GM06990 (cell line): ENCODE measurements around the gene ANXA2R.

Source experiments
- DNase-seq: peaks from one replicate; pipeline ENCODE4 v3.0.0-alpha.2; 2011; ENCODE audit not compliant: insufficient read length; ENCODE audit errors: extremely low read depth
- H3K27me3 ChIP-seq: replicated peaks from 2 replicates; pipeline ENCODE4 v1.6.0; 2011; ENCODE audit warnings: low read length; ENCODE audit not compliant: control insufficient read depth, insufficient read depth
- H3K36me3 ChIP-seq: 2 replicates; pipeline ENCODE4 v1.5.1; 2011; ENCODE audit warnings: low read length; ENCODE audit not compliant: control insufficient read depth, insufficient read depth
- H3K4me3 ChIP-seq: replicated peaks from 2 replicates; pipeline ENCODE4 v1.5.1; 2011; ENCODE audit warnings: low read depth, mild to moderate bottlenecking, control low read depth, low read length
- TF ChIP-seq, protein P1 (sequence below): IDR thresholded peaks from 2 replicates; pipeline ENCODE4 v1.5.1; 2011; ENCODE audit warnings: low read length, control low read depth, mild to moderate bottlenecking, inconsistent platforms; ENCODE audit not compliant: insufficient read depth, poor library complexity, severe bottlenecking

Gene ANXA2R

GRCh38 chr5:43044181-43044914 is 4.2 kb upstream of the ANXA2R start:
- H3K27me3 ChIP-seq, result no peaks in the 10 kb centered on the region
- TF ChIP-seq, protein P1, sequence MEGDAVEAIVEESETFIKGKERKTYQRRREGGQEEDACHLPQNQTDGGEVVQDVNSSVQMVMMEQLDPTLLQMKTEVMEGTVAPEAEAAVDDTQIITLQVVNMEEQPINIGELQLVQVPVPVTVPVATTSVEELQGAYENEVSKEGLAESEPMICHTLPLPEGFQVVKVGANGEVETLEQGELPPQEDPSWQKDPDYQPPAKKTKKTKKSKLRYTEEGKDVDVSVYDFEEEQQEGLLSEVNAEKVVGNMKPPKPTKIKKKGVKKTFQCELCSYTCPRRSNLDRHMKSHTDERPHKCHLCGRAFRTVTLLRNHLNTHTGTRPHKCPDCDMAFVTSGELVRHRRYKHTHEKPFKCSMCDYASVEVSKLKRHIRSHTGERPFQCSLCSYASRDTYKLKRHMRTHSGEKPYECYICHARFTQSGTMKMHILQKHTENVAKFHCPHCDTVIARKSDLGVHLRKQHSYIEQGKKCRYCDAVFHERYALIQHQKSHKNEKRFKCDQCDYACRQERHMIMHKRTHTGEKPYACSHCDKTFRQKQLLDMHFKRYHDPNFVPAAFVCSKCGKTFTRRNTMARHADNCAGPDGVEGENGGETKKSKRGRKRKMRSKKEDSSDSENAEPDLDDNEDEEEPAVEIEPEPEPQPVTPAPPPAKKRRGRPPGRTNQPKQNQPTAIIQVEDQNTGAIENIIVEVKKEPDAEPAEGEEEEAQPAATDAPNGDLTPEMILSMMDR, result no peak
- no peak overlapping the region for H3K4me3 ChIP-seq
- no peak for DNase-seq
- no peaks in the 10 kb centered on the region for H3K36me3 ChIP-seq

DNA sequence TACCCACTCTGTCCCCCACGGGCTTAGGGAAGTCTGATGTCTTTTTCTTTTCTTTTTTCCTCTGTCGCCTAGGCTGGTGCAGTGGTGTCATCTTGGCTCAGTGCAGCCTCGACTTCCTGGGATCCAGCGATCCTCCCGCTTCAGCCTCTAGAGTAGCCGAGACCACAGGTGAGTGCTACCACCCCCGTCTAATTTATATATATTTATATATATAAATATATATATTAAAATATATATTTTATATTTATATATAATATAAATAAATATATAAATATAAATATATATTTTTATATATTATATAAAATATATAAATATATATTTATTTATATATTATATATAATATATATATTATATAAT is 3.3 kb upstream of the ANXA2R start:
- no peaks in the 10 kb centered on the region for H3K27me3 ChIP-seq
- no peaks in the 10 kb centered on the region for H3K36me3 ChIP-seq
- DNase-seq, result no peak
- H3K4me3 ChIP-seq, result peak overlapping the region; percentile 65
- TF ChIP-seq, protein P1, result no peak

DNA sequence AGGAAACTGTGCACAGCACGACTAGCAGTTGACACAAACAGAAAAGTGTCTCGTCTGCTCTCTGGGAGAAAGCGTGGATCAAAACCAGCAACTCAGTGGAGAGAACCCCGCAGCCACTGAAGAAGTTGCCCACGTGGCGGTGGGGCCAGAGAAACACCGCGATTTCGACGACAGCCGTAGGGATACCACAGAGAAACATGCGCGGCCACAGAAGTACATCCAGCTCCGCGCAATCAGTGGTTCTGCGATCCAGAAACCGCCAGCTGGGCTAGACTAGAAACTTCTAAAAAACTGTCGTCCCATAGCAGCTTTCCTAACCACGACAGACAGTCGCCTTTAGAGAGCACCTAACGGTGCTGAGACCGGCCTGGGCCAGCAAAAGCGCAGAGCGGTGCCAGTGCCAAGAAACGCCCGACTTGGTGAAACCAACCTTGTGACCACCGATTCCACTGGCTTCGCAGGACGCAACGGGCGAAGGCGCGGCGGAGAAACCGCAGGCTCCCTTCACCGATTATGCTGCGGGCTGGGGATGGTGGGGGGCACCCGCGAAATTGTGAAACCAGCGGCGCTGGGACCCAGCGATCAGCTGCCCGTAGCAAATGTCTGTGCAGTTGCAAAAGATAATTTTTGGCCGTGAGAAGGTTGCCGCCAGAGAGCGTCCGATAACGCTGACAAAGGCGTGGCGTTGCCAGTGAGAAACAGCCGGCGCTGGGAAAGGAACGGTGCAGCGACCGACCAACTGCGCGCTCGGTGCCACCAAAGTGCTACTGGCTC is 2.7 kb upstream of the ANXA2R start:
- Histone ChIP-seq H3K36me3 (no peaks in the 10 kb centered on the region), H3K4me3 (peak overlapping the region; percentile 65), H3K27me3 (no peaks in the 10 kb centered on the region)
- TF ChIP-seq, protein P1, result peak; percentile 43
- DNase-seq, result peak; percentile 85

DNA sequence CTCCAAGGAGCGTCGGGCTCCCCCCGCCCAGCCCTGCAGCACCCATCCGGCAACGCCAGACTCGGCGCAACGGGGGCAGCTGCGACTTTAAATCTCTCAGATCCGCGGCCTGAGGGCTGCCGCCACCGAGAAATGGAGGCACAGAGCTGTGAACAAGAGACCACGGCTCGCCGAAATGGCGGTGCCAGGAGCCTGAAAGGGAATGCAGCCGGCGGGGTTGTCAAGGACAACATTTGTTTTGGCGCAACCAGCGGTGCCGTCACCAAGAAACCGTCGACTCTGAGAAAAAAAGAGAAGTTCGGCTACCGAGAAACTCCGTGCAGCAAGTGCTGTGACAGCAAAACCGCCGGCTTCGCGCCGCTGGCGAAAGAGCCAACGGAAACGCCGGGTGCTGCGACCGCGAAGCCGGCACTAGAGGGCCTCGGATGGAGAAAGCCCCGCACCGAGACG is 2.1 kb upstream of the ANXA2R start:
- no peaks in the 10 kb centered on the region for H3K27me3 ChIP-seq
- peak overlapping the region; percentile 65 for H3K4me3 ChIP-seq
- DNase-seq, result peak; percentile 92
- TF ChIP-seq, protein P1, result peak; percentile 41
- no peaks in the 10 kb centered on the region for H3K36me3 ChIP-seq

DNA sequence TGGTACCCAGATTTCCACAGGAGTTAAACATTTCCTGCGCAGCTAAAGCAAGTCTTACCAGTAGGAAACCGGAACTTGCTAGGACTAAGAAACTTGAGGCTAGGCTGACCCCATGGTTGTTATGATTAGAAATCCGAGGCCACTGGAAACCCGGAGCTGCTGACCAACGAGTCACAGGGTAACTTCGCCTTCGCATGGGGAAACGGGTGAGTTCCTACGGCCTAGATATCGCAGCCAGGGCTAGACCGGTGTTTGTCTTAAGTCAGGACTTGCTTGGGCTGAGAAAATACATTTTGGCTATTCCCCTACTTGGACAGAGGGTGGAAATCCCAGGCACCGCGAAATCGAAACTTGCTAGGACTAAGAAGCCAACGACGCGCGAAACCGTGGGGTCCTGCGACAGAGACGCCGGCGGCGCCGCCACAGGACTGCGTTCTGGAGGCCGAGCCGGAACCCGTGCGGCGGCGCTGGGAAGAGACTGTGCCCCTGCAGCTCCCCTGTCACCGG is 1.6 kb upstream of the ANXA2R start:
- no peaks in the 10 kb centered on the region for H3K27me3 ChIP-seq
- H3K36me3 ChIP-seq, result no peaks in the 10 kb centered on the region
- no peak for DNase-seq
- H3K4me3 ChIP-seq, result peak overlapping the region; percentile 65
- TF ChIP-seq, protein P1, result no peak
